GM12891 (cell line): Measurements from ENCODE around the gene CAPN10.

Source experiments
- POLR2A ChIP-seq: IDR thresholded peaks from 2 replicates; pipeline ENCODE4 v1.6.1; 2011; ENCODE audit warnings: low read depth, low read length, control low read depth
- POLR2AphosphoS5 ChIP-seq: IDR thresholded peaks from 2 replicates; pipeline ENCODE4 v1.6.1; 2011; ENCODE audit warnings: low read depth, low read length, control low read depth
- POU2F2 ChIP-seq: IDR thresholded peaks from 2 replicates; pipeline ENCODE4 v1.6.1; 2011; ENCODE audit warnings: low read depth, mild to moderate bottlenecking, control low read depth, low read length, moderate library complexity
- SPI1 ChIP-seq: IDR thresholded peaks from 2 replicates; pipeline ENCODE4 v1.6.1; 2011; ENCODE audit warnings: low read depth, low read length, control low read depth
- TAF1 ChIP-seq: IDR thresholded peaks from 2 replicates; pipeline ENCODE4 v1.6.1; 2011; ENCODE audit warnings: low read depth, low read length, control low read depth

GRCh38 chr2:240620149-240620731, 33.7 kb downstream of the CAPN10 start:
- no peak for TF ChIP-seq POLR2A
- no peak for TF ChIP-seq TAF1
- no peak for TF ChIP-seq POLR2AphosphoS5
- no peak for TF ChIP-seq SPI1
- no peak for TF ChIP-seq POU2F2
